LNCaP clone FGC (cell line): ENCODE measurements around the gene NPR2.
A peak's percentile ranks its signal among the peaks of the same experiment; 100 is the strongest.

Source experiments
- DNase-seq: peaks from one replicate; pipeline ENCODE4 v3.0.0-alpha.2; 2011; ENCODE audit warnings: low read depth
- H3K4me3 ChIP-seq: 2 replicates; pipeline ENCODE4 v1.5.1; 2011; ENCODE audit warnings: mild to moderate bottlenecking, low read depth, low read length, control low read depth
- CTCF ChIP-seq: IDR thresholded peaks from 2 replicates; pipeline ENCODE4 v1.5.1; 2012; ENCODE audit warnings: mild to moderate bottlenecking; ENCODE audit not compliant: control insufficient read depth, insufficient read depth; ENCODE audit errors: extremely low read depth

NPR2 gene

GRCh38 chr9:35790025-35790384, 1.4 kb upstream of the NPR2 start:
- H3K4me3 ChIP-seq, result no peak overlapping the region

GRCh38 chr9:35790385-35791296, 750 bp upstream of the NPR2 start:
- H3K4me3 ChIP-seq, result no peak overlapping the region
- no peak for DNase-seq
- TF ChIP-seq CTCF, result peak; percentile 97

More at GRCh38 chr9:35790025-35790384, 1.4 kb upstream of the NPR2 start:
- TF ChIP-seq CTCF, result no peak
- no peak for DNase-seq

GRCh38 chr9:35792024-35792813, 828 bp downstream of the NPR2 start:
- no peak for TF ChIP-seq CTCF
- no peak for DNase-seq
- H3K4me3 ChIP-seq, result no peak overlapping the region

GRCh38 chr9:35792826-35793225, 1.4 kb downstream of the NPR2 start:
- no peak for DNase-seq
- H3K4me3 ChIP-seq, result no peak overlapping the region

GRCh38 chr9:35793461-35793860, 2.1 kb downstream of the NPR2 start:
- DNase-seq, result no peak
- TF ChIP-seq CTCF, result no peak
- no peak overlapping the region for H3K4me3 ChIP-seq

More at GRCh38 chr9:35792826-35793225, 1.4 kb downstream of the NPR2 start:
- no peak for TF ChIP-seq CTCF

- no peak for DNase-seq
- no peak overlapping the region for H3K4me3 ChIP-seq
- TF ChIP-seq CTCF, result no peak
These were observed 4.3 kb downstream of the NPR2 start for GRCh38 chr9:35795695-35796094.
